ENCODE measurements around the gene SLC38A1.
A peak's percentile ranks its signal among the peaks of the same experiment; 100 is the strongest.
"Not testable (repeated sequence)": the region's sequence is repeated elsewhere in the genome, so short reads cannot be mapped to it uniquely, and the experiment has no call there.

SLC38A1 gene

DNA sequence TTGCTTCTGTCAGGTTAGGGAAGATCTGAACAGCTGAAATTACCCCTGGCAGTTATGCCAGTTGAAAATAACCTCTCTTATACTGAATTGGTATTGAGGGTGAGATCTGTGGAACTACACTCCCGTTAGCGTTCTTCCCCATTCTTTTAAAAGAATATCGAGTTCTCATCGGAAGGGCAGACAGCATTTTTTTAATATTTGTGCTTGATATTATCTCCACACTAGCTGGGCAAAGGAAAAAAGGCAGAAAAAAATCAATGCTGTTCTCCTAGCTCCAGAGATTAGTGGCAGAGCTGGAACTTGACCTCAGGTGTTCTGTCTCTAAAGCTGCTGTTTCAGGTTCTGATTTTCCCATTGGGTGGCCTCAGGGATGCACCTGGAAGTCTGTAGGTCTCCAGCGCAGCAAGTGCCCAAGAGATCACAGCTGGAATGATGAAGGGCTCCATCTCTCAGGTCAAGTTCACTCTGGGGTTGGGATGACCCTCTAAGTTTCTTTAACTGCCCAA lies 67.5 kb downstream of the SLC38A1 start:
- DNase-seq (ENCODE audit: insufficient read length, low spot score) (no peak), FAIRE-seq (no peak)
- no peak for TF ChIP-seq POU2F2 (IDR thresholded peaks at IDR 0.05; ENCODE audit: low read depth, low read length)
- TF ChIP-seq PAX5 (IDR thresholded peaks at IDR 0.05; ENCODE audit: insufficient read depth, low read length, severe bottlenecking) = no peak
- no peak for TF ChIP-seq SPI1 (IDR thresholded peaks at IDR 0.05; ENCODE audit: low read depth, low read length)
- no peak for TF ChIP-seq POLR2AphosphoS5 (IDR thresholded peaks at IDR 0.05; ENCODE audit: low read depth, low read length)
- no peak for TF ChIP-seq POLR2A (IDR thresholded peaks at IDR 0.05; ENCODE audit: low read depth, low read length)
- TF ChIP-seq TAF1 (IDR thresholded peaks at IDR 0.05; ENCODE audit: low read depth, low read length) = no peak

DNA sequence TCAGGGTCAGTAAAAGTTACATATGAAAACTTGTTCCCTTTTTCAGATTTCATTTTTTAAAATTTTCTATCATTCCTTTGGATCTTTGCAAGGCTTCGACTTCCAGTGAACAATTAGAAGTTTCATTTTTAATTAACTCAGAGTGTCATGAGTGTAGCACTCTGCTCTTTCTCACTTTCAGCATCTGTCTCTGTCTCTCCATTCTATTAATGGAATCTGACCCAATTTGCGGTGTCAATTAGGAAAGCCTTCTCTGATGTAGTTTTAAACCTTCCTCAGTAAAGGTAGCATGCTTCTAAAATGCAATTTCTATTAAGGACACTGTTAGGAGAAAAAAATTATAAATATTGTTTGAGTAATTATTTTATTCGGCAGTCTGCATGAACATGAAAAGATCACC lies 68.3 kb downstream of the SLC38A1 start:
- no peak for TF ChIP-seq PAX5 (IDR thresholded peaks at IDR 0.05; ENCODE audit: insufficient read depth, low read length, severe bottlenecking)
- DNase-seq (ENCODE audit: insufficient read length, low spot score) (no peak), FAIRE-seq (no peak)

DNA sequence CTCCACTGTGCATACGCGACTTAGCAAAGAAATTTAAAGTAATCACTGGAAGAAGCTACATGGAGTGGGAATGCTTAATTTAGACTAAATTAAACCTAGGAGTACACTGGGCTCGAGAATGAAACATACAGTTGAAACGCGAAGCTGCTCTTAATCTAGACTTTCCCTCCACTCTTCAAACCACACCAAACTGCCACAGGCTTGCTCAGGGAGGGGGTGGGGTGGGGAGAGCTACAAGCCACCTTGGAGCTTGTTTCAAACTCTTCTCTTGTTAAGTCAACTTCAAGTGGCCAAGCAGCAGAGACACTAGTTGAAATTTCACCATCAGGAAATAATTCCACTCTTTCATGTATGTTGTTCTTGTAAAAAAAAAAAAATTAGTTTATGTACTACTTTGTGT lies 69.9 kb downstream of the SLC38A1 start:
- TF ChIP-seq POLR2AphosphoS5 (IDR thresholded peaks at IDR 0.05; ENCODE audit: low read depth, low read length) (no peak), POU2F2 (IDR thresholded peaks at IDR 0.05; ENCODE audit: low read depth, low read length) (no peak), TAF1 (IDR thresholded peaks at IDR 0.05; ENCODE audit: low read depth, low read length) (no peak), PAX5 (IDR thresholded peaks at IDR 0.05; ENCODE audit: insufficient read depth, low read length, severe bottlenecking) (no peak), POLR2A (IDR thresholded peaks at IDR 0.05; ENCODE audit: low read depth, low read length) (no peak), SPI1 (IDR thresholded peaks at IDR 0.05; ENCODE audit: low read depth, low read length) (no peak)
- no peak for FAIRE-seq
- DNase-seq (ENCODE audit: insufficient read length, low spot score) = no peak

DNA sequence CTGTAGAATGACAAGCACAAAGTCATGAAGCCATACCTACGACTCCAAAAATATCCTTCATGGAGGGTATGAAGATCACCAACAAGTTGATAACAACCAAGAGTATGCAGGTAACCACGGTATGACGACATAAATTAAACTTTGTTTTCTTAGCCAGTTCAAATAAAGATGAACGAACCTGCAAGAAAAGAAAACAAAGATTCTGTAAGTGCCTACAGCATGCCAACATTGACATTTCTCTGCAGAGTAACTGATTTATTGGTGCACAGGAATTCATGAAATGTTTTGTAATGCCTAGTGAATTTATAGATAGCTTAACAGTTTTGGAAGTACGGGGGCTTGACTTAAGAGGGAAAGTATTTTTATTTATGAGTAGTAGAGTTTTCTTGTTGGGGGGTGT lies 71.0 kb downstream of the SLC38A1 start:
- FAIRE-seq (no peak), DNase-seq (ENCODE audit: insufficient read length, low spot score) (no peak)
- no peak for TF ChIP-seq POLR2AphosphoS5 (IDR thresholded peaks at IDR 0.05; ENCODE audit: low read depth, low read length)
- no peak for TF ChIP-seq TAF1 (IDR thresholded peaks at IDR 0.05; ENCODE audit: low read depth, low read length)
- no peak for TF ChIP-seq PAX5 (IDR thresholded peaks at IDR 0.05; ENCODE audit: insufficient read depth, low read length, severe bottlenecking)
- no peak for TF ChIP-seq SPI1 (IDR thresholded peaks at IDR 0.05; ENCODE audit: low read depth, low read length)
- TF ChIP-seq POU2F2 (IDR thresholded peaks at IDR 0.05; ENCODE audit: low read depth, low read length) = no peak
- no peak for TF ChIP-seq POLR2A (IDR thresholded peaks at IDR 0.05; ENCODE audit: low read depth, low read length)

DNA sequence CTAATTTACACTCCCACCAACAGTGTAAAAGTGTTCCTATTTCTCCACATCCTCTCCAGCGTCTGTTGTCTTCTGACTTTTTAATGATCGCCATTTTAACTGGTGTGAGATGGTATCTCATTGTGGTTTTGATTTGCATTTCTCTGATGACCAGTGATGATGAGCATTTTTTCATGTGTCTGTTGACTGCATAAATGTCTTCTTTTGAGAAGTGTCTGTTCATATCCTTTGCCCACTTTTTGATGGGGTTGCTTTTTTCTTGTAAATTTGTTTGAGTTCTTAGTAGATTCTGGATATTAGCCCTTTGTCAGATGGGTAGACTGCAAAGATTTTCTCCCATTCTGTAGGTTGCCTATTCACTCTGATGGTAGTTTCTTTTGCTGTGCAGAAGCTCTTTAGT lies 78.3 kb downstream of the SLC38A1 start:
- not testable (repeated sequence) for FAIRE-seq; DNase-seq (ENCODE audit: insufficient read length, low spot score)

DNA sequence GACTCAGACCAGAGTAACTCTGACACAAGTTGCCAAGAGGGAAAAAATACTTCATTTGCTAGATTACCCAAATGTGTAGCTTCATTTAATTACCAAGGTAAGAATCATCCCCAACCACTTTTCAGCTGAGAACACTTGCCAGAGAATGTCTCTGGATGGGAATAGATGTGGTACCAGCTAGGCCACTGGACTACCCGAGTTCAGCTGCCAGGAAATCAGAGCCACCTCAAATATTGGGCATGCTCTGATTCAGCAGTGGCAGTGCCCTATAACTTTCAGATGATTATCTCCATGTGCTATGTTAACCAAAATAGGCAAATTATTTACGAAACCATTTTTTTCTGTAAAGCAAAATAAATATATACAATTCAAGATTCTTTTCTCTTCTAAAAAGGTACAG lies 80.7 kb downstream of the SLC38A1 start:
- FAIRE-seq (no peak), DNase-seq (ENCODE audit: insufficient read length, low spot score) (no peak)
- TF ChIP-seq POLR2A (IDR thresholded peaks at IDR 0.05; ENCODE audit: low read depth, low read length) (no peak; the same call in 1 of the 2 replicates), POLR2AphosphoS5 (IDR thresholded peaks at IDR 0.05; ENCODE audit: low read depth, low read length) (peak; percentile 48; the same call in 1 of the 2 replicates), POU2F2 (IDR thresholded peaks at IDR 0.05; ENCODE audit: low read depth, low read length) (no peak)

DNA sequence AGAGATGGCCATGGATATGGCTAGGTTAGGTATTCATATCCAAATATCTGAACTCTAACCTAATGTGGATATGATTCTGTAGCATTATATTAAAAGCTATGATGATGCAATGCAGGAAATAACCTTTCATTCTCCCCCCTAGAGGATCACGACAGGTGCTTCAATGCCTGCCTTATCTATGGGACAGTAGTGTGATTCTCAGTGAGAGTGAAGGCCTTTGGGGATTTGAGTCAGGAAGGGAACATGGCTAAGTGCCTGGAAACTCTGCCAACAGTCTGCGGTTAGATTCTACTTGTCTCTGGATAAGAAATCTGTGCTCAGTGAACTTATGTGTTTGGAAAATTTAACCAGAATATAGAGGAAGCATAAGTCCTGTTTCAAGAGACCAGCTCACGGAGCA lies 81.8 kb downstream of the SLC38A1 start:
- TF ChIP-seq TAF1 (IDR thresholded peaks at IDR 0.05; ENCODE audit: low read depth, low read length) = no peak
- TF ChIP-seq POLR2AphosphoS5 (IDR thresholded peaks at IDR 0.05; ENCODE audit: low read depth, low read length) = peak; percentile 55; the same call in 1 of the 2 replicates
- no peak for TF ChIP-seq SPI1 (IDR thresholded peaks at IDR 0.05; ENCODE audit: low read depth, low read length)
- TF ChIP-seq POU2F2 (IDR thresholded peaks at IDR 0.05; ENCODE audit: low read depth, low read length) = no peak
- no peak for TF ChIP-seq PAX5 (IDR thresholded peaks at IDR 0.05; ENCODE audit: insufficient read depth, low read length, severe bottlenecking)
- TF ChIP-seq POLR2A (IDR thresholded peaks at IDR 0.05; ENCODE audit: low read depth, low read length) = peak; percentile 37; the same call in 1 of the 2 replicates
- no peak for DNase-seq (ENCODE audit: insufficient read length, low spot score)
- FAIRE-seq = no peak

DNA sequence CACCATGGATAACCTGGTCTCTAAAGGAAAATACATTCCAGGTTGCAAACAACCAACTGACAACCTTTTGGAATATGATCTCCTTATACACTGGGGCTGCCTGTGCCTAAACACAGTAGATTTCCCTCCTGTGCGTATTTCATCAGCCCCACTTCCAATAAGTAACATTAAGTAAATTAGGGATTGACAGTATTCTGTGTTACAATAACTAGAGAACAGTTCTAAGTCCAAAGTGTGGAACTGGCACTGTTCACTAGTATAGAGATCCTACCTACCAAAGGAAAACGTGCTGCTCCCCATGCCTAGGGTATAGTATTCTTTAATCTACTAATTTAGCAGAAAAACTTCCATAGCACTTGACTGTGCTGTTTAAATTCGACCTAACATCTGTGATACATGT lies 82.8 kb downstream of the SLC38A1 start:
- no peak for DNase-seq (ENCODE audit: insufficient read length, low spot score)
- FAIRE-seq = no peak
- TF ChIP-seq TAF1 (IDR thresholded peaks at IDR 0.05; ENCODE audit: low read depth, low read length) = no peak
- no peak for TF ChIP-seq POLR2A (IDR thresholded peaks at IDR 0.05; ENCODE audit: low read depth, low read length)
- no peak for TF ChIP-seq SPI1 (IDR thresholded peaks at IDR 0.05; ENCODE audit: low read depth, low read length)
- TF ChIP-seq PAX5 (IDR thresholded peaks at IDR 0.05; ENCODE audit: insufficient read depth, low read length, severe bottlenecking) = no peak
- no peak for TF ChIP-seq POU2F2 (IDR thresholded peaks at IDR 0.05; ENCODE audit: low read depth, low read length)
- no peak for TF ChIP-seq POLR2AphosphoS5 (IDR thresholded peaks at IDR 0.05; ENCODE audit: low read depth, low read length)

DNA sequence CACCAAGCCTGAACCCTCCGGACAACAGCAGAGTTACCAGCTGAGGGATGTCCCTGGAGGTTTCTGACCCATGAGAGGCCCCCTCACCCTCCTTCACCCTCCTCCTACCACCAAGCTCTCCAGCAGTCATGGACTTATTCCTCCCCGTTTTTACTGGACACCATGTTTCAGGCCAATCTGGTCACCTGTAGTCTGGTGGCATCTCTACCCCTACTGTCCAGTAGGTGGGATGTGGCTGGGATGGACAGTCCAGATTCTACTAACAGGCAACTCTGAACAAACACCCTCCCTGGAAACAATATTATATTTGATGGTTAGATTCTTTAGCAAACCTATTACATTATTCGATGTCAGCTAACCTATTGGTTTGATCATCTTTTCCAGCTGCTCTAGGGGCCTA lies 83.2 kb downstream of the SLC38A1 start:
- TF ChIP-seq TAF1 (IDR thresholded peaks at IDR 0.05; ENCODE audit: low read depth, low read length) (no peak), POU2F2 (IDR thresholded peaks at IDR 0.05; ENCODE audit: low read depth, low read length) (no peak), PAX5 (IDR thresholded peaks at IDR 0.05; ENCODE audit: insufficient read depth, low read length, severe bottlenecking) (no peak), POLR2AphosphoS5 (IDR thresholded peaks at IDR 0.05; ENCODE audit: low read depth, low read length) (no peak), SPI1 (IDR thresholded peaks at IDR 0.05; ENCODE audit: low read depth, low read length) (no peak), POLR2A (IDR thresholded peaks at IDR 0.05; ENCODE audit: low read depth, low read length) (no peak)
- FAIRE-seq = no peak
- no peak for DNase-seq (ENCODE audit: insufficient read length, low spot score)

DNA sequence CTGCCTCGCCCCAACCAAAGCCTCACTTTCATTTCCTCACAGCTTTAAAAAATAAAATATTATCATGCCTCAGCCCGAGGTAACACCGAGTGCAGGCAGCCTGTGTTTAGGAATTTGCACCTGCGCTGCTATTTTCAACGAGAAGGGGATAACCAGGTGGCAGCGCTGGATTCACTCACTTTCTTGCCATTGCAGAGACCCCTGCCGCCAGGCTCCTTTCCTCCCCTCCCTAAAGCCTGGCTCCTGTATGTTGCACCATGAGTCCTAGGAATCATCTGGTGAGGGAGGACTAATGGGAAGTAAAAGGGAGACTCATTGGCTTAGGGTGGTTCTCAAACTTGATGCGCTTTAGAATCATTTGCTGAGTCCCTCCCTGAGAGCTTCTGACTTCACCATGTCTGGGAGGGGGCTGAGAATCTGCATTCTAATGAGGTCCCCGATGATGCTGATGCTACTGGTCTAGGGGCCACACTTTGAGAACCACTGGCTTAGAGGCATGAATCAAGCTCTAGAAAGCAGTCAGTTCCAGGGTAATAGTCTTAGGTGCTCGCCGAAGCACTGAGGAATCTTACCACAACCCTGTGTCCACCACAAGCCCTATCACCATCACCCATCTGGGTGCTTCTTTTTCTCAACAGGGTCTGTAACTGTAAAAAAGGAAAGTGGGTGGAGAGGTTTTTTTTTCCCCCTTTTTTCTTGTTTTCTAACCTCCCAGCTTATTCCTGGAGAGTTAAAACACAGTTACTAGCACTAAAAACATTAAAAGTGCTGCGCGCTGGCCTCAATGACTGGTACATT lies 83.8 kb downstream of the SLC38A1 start:
- no peak for DNase-seq (ENCODE audit: insufficient read length, low spot score)
- no peak for TF ChIP-seq TAF1 (IDR thresholded peaks at IDR 0.05; ENCODE audit: low read depth, low read length)
- TF ChIP-seq POLR2A (IDR thresholded peaks at IDR 0.05; ENCODE audit: low read depth, low read length) = 0 out of 2 replicates have a peak, but pooled peaks have one; percentile 25
- peak; percentile 66; the same call in 1 of the 2 replicates for TF ChIP-seq POLR2AphosphoS5 (IDR thresholded peaks at IDR 0.05; ENCODE audit: low read depth, low read length)
- peak; percentile 50 for TF ChIP-seq SPI1 (IDR thresholded peaks at IDR 0.05; ENCODE audit: low read depth, low read length)
- no peak for TF ChIP-seq PAX5 (IDR thresholded peaks at IDR 0.05; ENCODE audit: insufficient read depth, low read length, severe bottlenecking)
- no peak for TF ChIP-seq POU2F2 (IDR thresholded peaks at IDR 0.05; ENCODE audit: low read depth, low read length)
- no peak for FAIRE-seq
